SK-N-DZ (cell line): ENCODE data around the gene CARM1.
"Not testable (repeated sequence)": the region's sequence is repeated elsewhere in the genome, so short reads cannot be mapped to it uniquely, and the experiment has no call there.

Experiments
- DNase-seq: peaks from one replicate; pipeline ENCODE4 v3.0.0-alpha.2; 2015; ENCODE audit warnings: low spot score

The CARM1 gene

DNA sequence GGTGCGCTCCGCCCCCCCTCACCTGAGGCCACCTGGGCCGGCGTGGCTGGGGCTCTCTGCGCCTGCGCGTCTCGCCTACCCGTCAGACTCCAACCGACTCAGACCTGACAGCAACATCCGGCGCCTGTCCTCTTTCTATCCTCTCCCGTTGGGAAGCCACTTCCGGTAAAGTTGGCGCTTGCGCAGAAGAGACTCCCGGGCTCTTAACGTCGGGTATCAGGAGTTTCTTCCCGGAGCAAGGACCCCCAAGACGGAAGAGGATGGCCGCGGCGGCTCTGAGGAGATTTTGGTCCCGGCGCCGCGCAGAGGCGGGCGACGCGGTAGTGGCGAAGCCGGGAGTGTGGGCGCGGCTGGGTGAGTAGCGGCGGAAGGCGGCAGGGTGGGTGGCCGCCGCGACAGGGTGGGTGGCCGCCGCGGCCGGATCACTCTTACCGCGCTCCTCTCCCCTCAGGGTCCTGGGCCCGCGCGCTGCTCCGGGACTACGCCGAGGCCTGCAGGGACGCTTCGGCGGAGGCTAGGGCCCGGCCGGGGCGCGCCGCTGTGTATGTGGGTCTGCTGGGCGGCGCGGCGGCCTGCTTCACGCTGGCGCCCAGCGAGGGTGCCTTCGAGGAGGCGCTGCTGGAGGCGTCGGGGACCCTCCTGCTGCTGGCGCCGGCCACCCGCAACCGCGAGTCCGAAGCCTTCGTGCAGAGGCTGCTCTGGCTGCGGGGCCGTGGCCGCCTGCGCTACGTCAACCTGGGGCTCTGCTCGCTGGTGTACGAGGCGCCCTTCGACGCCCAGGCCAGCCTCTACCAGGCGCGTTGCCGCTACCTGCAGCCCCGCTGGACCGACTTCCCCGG, 57.4 kb downstream of the CARM1 start, which contains the start of the genes TIMM29 and YIPF2:
Gene TIMM29 (plus strand): TSS at position 249 of the 839 bp plus-strand sequence. CDS start 12 bp downstream, at position 261.
Gene YIPF2 (minus strand): TSS at position 77 of the 839 bp plus-strand sequence. CDS start 229 bp downstream, outside the sequence.
- peak; percentile 98 for DNase-seq

DNA sequence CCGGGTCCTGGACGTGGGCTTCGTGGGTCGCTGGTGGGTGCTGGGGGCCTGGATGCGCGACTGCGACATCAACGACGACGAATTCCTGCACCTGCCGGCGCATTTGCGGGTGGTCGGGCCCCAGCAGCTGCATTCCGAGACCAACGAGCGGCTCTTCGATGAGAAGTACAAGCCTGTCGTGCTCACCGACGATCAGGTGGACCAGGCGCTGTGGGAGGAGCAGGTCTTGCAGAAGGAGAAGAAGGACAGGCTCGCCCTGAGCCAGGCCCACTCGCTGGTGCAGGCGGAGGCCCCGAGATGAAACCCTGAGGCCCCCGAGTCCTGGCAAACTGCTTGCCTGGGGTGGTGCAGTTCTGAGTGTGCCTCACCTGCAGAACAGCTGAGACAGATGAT, 58.0 kb downstream of the CARM1 start:
- no peak for DNase-seq

DNA sequence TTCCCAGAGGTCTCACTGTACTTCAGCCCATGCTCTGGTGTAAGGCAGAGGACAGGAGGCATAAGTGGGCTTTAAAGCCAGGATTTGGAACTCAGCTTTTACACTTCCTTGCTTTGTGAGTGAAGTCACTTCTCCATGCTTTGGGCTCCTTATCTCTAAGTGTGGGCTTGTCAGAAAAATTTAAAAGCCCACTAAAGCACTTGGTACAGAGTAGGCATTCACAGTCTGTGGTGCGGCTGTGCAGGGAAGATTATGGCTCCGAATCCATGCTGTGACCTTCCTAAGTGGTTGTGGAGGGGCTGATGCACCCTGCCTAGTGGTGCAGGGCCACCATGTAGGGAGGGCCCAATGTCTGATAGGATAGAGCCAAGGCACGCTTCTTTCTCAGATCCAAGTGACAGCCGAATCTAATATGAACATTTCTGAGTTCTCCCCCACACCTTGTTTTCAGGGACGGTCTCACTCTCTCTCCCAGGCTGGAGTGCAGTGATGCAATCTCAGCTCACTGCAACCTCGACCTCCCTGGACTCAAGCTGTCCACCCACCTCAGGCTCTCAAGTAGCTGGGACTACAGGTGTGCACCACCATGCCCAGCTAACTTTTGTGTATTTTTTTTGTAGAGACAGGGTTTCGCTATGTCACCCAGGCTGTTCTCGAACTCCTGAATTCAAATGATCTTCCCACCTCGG, 64.2 kb downstream of the CARM1 start:
- no peak for DNase-seq

DNA sequence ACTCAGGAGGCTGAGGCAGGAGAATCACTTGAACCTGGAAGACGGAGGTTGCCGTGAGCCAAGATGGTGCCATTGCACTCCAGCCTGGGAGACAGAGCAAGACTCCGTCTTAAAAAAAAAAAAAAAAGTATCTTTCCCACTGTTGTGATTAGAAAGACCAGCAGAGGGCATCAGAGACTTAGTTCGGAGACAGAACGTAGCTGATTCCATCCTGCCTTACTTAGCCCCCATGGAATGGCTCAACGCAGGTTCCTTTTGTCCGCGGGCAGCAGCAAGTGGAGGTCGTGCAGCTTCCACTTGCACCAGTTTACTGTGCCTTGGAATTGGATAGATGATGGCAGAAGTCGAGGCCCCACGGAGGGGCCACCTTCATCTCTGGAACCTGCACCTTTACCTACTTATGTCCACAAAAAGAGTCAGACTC, 65.3 kb downstream of the CARM1 start:
- peak; percentile 86 for DNase-seq

DNA sequence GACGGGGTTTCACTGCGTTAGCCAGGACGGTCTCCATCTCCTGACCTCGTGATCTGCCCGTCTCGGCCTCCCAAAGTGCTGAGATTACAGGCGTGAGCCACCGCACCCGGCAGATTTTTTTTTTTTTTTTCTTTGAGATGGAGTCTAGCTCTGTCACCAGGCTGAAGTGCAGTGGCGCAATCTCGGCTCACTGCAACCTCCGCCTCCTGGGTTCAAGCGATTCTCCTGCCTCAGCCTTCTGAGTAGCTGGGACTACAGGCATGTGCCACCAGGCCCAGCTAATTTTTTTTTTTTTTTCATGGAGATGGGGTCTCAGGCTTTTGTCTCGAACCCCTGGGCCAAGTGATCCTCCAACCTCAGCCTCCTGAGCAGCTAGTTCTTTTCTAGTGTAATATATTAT, 70.3 kb downstream of the CARM1 start:
- not testable (repeated sequence) for DNase-seq

DNA sequence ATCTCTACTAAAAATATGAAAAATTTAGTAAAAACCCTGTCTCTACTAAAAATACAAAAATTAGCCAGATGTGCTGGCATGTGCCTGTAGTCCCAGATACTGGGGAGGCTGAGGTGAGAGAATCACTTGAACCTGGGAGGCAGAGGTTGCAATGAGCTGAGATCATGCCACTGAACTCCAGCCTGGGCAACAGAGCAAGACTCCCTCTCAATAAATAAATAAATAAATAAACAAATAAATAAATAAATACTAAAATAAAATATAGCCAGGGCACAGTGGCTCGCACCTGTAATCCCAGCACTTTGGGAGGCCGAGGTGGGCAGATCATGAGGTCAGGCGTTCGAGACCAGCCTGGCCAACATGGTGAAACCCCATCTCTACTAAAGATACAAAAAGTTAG, 72.1 kb downstream of the CARM1 start:
- DNase-seq = not testable (repeated sequence)

DNA sequence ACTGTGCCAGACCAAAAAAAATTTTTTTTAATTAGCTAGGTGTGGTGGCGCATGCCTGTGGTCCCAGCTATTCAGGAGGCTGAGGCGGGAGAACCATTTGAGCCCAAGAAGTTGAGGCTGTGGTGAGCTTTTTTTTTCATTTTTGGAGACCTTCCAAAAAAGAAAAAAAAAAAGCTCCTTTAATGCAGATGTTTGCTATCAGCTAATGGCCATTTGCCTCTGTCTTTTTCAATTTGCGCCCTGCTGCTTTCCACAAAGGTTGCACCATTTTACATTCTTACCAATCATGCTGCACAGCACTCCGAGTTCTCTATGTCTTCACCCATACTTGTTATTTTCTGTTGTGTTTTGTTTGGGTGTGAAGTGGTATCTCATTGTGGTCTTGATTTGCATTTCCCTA, 73.9 kb downstream of the CARM1 start:
- no peak for DNase-seq

DNA sequence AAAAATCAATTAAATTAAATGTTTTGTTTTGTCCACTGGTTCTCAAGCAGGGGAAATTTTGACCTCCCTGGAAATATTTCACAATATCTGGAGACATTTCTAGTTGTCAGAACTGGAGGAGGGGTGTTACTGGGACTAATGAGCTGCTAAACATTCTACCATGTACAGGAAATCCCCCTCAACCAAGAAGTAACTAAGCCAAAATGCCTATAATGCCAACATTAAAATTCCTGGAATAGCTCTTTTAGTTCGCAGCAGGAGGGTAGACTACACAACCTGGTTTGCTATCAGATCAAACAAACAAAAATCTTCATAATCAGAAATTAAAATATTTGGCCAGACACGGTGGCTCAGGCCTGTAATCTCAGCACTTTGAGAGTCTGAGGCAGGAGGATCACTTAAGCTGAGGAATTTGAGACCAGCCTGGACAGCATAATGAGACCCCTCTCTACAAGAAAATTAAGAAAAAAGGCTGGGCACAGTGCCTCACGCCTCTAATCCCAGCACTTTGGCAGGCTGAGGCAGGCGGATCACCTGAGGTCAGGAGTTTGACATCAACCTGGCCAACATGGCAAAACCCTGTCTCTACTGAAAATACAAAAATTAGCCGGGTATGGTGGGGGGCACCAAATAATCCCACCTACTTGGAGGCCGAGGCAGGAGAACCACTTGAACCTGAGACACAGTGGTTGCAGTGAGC, 75.8 kb downstream of the CARM1 start:
- no peak for DNase-seq

DNA sequence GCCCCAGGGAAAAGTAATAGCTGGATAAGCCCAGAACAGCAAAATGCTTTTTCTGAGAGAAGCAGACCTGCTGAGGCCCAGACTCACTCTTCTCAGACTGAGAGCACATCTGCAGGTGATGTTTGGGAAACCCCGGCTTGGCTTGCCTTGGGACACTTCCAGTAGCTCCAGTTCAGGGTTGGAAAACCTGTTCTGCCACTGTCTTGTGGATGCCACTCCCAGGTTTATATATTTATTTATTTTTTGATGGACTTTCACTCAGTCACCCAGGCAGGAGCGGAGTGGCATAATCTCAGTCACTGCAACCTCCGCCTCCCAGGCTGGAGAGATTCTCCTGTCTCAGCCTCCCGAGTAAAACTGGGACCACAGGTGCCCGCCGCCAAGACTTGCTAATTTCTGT, 81.5 kb downstream of the CARM1 start:
- DNase-seq = no peak

DNA sequence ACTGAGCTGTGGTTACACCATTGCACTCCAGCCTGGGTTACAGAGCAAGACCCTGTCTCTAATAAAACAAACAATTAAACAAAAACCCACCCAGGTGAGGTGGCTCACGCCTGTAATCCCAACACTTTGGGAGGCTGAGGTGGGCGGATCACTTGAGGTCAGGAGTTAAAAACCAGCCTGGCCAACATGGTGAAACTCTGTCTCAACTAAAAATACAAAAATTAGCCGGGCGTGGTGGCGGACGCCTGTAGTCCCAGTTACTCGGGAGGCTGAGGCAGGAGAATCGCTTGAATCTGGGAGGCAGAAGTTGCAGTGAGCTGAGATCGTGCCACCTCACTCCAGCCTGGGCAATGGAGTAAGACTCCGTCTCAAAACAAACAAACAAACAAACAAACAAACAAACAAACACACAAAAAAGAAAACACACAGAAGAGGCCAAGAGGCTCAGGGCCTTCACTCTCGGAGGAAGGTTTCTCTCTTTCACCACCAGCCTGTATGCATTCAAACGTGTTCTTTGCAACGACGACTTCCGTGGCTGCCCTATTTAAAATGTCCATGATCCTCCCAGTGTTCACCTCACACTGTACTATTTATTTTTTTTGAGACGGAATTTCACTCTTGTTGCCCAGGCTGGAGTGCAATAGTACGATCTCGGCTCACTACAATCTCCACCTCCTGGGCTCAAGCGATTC, 88.1 kb downstream of the CARM1 start:
- not testable (repeated sequence) for DNase-seq

DNA sequence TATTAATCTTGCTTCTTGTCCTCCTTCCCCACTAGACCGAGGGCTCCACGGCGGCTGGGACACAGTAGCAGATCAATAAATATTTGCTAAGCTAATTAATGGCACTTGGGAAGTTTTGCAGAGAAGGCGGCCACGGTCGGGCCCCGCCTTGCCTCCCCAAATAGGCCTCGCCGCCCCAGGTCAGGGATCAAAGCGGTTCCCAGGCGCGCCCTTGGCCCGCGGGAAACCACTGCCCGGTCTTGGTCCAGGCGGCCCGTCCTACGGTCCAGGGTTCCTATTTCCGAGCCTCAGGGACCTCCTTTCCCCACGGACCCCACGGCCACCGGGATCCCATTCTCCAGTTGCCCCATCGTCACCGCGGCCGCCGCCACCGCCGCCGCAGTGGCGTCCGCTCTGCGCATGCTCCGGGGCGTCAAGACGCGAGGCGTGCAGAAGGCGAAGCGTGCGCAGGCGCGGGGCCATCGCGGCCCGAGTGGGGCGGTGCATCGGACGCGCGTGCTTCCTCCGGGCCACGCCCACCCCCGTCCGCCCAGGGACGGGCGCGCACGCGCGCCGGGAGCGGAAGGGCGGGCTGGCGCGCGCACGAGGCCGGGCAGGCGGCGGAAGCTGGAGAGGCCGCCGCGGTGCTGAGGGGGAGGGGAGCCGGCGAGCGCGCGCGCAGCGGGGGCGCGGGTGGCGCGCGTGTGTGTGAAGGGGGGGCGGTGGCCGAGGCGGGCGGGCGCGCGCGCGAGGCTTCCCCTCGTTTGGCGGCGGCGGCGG, 89.1 kb downstream of the CARM1 start, which contains the start of gene SMARCA4:
Gene SMARCA4 (plus strand): TSS at position 717 of the 759 bp plus-strand sequence. CDS start 23,122 bp downstream, outside the sequence.
- peak; percentile 93 for DNase-seq

DNA sequence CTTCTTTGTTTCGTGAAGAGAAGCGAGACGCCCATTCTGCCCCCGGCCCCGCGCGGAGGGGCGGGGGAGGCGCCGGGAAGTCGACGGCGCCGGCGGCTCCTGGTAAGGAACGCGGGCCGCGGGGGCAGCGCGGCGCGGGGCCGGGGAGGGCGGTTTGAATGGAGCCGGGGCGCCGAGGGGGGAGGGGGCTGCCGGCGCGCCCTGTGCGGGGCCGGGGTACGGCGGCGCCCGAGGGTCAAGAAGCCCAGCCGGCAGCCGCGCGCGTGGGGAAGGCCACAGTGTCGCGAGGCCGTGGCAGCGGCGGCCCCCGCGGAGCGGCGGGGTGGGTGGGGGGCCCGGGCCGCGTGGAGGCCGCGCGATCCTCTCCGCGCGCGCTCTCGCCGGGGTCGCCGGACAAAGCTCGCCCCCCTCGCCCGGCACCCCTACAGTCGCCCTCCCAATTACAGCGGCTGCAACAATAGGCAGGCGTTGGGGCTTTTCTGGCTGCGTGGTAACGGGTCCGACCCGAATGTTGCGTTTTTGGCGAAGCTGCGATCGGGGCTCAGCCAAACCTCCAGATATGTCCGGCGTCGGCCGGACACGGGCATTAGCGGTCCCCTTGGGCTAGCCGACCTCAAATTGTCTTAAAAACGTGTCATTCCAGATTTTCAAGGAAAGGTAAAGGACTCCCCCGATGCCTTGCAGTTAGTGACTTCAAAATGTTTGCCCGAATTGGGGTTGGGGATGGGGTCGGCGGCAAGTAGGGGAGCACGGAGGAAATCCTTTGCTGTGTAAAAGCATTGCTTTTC, 89.9 kb downstream of the CARM1 start:
- DNase-seq = no peak

DNA sequence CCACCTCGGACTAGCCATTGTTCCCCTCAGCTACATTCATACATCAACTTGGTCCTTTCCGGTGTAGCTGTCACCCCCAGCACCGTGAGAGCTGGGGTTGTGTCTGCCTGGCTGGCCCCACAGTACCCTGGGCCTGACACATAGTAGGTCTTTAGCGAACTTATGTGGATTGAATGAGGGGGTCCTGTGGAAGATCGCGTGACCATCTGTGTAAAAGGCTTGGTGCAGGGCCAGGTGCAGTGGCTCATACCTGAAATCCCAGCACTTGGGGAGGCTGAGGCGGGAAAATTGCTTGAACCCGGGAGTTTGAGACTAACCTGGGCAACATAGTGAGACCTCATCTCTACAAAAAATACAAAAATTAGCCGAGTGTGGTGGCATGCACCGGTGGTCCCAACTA, 91.5 kb downstream of the CARM1 start:
- no peak for DNase-seq

DNA sequence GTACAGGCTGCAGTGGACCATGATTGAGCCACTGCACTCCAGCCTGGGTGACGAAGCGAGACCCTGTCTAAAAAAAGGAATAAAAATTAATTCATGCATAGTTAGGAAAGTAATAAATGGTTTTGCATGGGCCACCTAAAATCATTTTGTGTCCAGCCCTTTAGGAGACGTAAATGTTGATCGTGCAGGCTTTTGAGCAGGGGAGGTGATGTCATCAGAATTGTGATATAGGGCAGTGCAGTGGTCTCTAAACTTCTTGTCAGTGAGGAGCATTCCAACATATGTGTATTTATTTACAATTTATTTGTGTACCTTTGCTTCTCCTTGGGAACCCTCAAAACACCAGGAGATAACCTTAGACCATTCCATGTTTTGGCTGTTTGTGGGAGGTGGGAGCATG, 92.5 kb downstream of the CARM1 start:
- DNase-seq = no peak

DNA sequence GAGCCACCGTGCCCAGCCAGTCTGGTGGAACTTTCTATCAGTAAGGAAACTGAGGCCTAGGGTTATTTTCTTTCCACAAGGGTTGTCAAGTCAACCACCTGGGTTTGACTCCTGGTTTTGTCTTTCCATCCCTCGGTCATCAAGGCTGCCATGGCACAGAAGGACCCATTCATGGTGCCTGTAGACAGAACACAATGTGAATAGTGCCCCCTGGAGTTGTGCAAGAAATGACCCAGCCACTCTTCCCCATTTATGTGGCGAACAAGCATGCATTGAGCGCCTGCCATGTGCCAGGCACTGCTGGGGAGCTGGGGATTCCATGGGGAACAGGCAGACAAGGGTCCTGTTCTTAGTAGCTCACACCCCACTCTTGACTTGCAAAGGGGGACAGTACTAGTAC, 93.5 kb downstream of the CARM1 start:
- DNase-seq = no peak

DNA sequence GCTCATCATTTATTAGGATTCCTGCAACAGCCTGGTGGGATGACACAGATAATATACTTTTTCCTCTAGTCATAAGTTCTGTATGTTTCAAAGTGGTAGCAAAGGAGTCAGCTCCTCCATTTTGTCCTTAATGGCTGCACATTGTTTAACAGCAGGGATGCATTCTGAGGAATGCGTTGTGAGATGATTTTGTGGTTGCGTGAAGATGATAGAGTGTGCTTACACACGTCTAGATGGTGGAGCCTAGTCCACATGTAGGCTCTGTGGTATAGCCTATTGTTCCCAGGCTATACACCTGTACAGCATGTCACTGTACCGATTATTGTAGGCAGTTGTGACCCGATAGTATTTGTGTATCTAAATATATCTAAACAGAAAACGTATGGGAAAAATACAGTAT, 94.0 kb downstream of the CARM1 start:
- no peak for DNase-seq

DNA sequence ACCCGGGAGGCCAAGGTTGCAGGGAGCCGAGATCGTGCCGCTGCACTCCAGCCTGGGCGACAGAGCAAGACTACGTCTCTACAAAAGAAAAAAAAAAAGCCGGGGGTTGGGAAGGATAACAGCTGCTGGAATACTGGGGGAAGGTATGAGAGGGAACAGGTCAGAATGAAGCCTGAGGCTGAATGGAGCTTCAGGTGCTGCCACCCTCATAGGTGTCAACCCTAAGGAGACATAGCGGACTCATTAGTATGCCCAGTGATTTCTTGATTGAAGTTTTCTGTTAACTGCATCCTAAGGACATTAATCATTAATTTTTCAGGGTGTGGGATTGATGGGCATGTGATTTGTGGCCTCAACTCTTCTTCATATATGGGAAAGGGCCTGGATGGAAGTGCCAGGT, 95.5 kb downstream of the CARM1 start:
- no peak for DNase-seq

DNA sequence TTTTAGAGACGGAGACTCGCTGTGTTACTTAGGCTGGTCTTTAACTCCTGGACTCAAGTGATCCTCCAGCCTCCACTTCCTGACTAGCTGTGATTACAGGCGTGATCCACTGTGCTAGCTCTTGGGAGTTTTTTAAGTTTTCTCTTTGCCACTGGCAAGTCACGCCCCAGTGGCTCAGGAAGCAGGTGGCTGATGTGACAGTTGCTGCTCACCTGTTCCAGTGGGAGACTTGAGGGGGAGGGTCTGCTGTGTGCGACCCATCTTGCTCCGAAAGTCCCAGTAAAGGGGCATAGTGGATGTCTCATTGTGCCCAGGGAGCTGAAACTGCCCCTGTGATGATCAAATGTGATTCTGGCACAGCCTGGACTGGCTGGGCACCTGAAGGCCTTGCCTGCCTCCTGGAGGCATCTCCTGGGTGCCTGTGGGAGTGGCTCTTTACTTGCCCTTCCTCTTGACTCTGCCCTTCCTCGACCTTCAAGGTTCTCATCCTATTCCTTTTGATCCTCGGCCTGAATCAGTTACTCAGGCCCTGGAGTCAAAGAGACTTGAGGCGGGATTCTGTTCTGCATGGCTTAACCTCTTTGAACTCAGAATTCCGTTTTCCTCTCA, 97.3 kb downstream of the CARM1 start:
- no peak for DNase-seq

DNA sequence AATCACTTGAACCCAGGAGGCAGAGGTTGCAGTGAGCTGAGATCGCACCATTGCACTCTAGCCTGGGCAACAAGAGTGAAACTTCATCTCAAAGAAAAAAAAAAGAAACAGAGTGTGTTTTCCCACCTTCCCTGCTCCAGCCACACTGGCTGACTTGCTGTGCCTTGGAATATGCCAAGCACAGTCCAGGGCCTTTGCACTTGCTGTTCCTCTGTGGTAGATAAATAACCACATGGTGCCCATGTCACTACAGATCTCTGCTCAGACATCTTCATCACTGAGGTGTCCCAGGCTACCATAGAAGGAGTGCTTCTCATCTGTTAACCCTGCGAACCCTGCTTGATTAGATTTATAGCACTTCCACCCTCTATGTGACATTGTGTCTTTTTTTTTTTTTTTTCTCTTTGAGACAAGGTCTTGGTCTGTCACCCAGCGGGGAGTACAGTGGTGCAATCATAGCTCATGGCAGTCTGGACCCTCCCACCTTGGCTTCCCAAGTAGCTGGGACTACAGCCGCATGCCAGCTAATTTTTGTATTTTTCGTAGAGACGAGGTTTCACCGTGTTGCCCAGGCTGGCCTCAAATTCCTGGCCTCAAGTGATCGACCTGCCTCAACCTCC, 99.9 kb downstream of the CARM1 start:
- DNase-seq = no peak
